ENCODE results near the gene C8A.

C8A gene

GRCh38 chr1:56958526-56958925 is 103.9 kb downstream of the C8A start:
- Histone ChIP-seq H3K4me3 (no peak overlapping the region), H3K36me3 (replicated peaks) (no peaks in the 10 kb centered on the region), H3K27me3 (ENCODE audit: low read depth) (no peaks in the 10 kb centered on the region), H3K4me1 (no peaks in the 10 kb centered on the region), H3K9me3 (no peaks in the 10 kb centered on the region)
- in situ Hi-C loops (cut with MboI; ENCODE audit: low sequenced_read_pairs): no loop called here
- no peak for DNase-seq (ENCODE audit: low spot score in 2 of 2)

DNA sequence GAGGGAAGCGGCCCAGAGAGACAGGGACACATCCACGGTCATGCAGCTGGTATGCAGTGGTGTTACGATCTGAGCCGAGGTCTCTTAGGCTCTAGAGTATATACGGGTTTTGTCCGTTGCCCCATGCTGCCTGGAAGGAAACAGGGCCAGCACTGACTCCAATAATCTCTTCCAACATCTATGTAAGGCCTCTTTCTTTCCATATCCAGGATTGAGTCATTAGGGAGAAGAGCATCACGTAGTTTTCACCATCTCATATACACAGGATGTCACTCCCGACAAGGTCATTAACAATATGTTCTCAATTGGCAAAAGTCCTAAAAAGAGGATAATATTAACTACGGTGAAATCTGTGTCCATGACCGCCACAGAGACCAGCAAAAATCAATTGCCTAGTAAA is 106.8 kb downstream of the C8A start:
- in situ Hi-C loops (cut with MboI; ENCODE audit: low sequenced_read_pairs): no loop called here
- no peaks in the 10 kb centered on the region for H3K9me3 ChIP-seq
- no peaks in the 10 kb centered on the region for H3K27me3 ChIP-seq (ENCODE audit: low read depth)
- no peaks in the 10 kb centered on the region for H3K4me1 ChIP-seq
- no peak overlapping the region for H3K4me3 ChIP-seq
- no peaks in the 10 kb centered on the region for H3K36me3 ChIP-seq (replicated peaks)
- DNase-seq (ENCODE audit: low spot score in 2 of 2): no peak

- Histone ChIP-seq H3K27me3 (ENCODE audit: low read depth) (no peaks in the 10 kb centered on the region), H3K9me3 (no peaks in the 10 kb centered on the region), H3K36me3 (replicated peaks) (no peaks in the 10 kb centered on the region), H3K4me1 (no peaks in the 10 kb centered on the region), H3K4me3 (no peak overlapping the region)
- DNase-seq (ENCODE audit: low spot score in 2 of 2): no peak
- in situ Hi-C loops (cut with MboI; ENCODE audit: low sequenced_read_pairs): no loop called here
Observed at GRCh38 chr1:56963667-56964066, 109.1 kb downstream of the C8A start.

- in situ Hi-C loops (cut with MboI; ENCODE audit: low sequenced_read_pairs): no loop called here
- no peak for DNase-seq (ENCODE audit: low spot score in 2 of 2)
- no peak overlapping the region for H3K4me3 ChIP-seq
- H3K36me3 ChIP-seq (replicated peaks): no peaks in the 10 kb centered on the region
- H3K27me3 ChIP-seq (ENCODE audit: low read depth): no peaks in the 10 kb centered on the region
- H3K9me3 ChIP-seq: no peaks in the 10 kb centered on the region
- no peaks in the 10 kb centered on the region for H3K4me1 ChIP-seq
Observed at GRCh38 chr1:56964349-56965017, 109.9 kb downstream of the C8A start.

- no peaks in the 10 kb centered on the region for H3K36me3 ChIP-seq (replicated peaks)
- no peak overlapping the region for H3K4me3 ChIP-seq
- H3K4me1 ChIP-seq: no peaks in the 10 kb centered on the region
- DNase-seq (ENCODE audit: low spot score in 2 of 2): no peak
- in situ Hi-C loops (cut with MboI; ENCODE audit: low sequenced_read_pairs): no loop called here
- no peaks in the 10 kb centered on the region for H3K27me3 ChIP-seq (ENCODE audit: low read depth)
- no peaks in the 10 kb centered on the region for H3K9me3 ChIP-seq
Observed at GRCh38 chr1:56965191-56965590, 110.6 kb downstream of the C8A start.

DNA sequence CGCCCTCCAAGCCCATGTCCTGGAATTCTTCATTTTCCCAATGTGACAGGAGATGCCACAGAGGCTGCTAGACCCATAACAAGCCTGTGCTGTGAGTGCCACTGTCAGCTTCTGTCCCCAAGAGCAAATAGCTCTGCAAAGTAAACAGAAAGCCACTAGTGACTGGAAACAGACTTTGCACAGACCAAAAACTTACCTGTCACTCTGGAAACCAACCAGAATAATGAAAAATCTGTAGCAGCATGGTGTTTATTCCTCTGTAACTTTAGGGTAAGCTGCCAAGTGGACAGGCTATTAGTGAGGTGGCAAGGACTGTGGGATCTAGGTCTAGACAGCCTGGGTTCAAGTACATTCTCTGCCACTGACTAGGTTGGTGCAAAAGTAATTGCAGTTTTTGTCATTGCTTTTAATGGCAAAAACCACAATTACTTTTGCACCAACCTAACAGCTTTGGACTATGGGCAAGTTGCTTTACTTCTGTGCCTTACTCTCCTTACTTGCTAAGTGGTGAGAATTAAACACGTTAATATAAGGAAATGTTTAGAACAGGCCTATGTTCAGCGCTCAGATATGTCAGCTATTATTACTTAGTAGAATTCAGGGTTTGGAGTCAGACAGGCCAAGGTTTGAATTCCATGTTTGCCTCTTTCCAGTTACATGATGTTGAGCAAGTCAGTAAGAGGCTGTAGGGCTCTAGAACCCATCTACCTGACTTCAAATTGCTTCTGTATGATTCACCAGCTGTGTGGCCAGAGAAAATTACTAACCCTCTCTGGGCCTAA is 111.5 kb downstream of the C8A start, which contains the start of gene C8B:
Gene C8B, minus strand, starts transcription at position 100 of the 782 bp plus-strand sequence. Its CDS starts 67 bp downstream, at position 33.
- Histone ChIP-seq H3K27me3 (ENCODE audit: low read depth) (no peaks in the 10 kb centered on the region), H3K9me3 (no peaks in the 10 kb centered on the region), H3K4me3 (no peak within 1 kb of the TSS), H3K4me1 (no peaks in the 10 kb centered on the region), H3K36me3 (replicated peaks) (no peaks in the 10 kb centered on the region)
- no peak for DNase-seq (ENCODE audit: low spot score in 2 of 2)
- in situ Hi-C loops (cut with MboI; ENCODE audit: low sequenced_read_pairs): no loop called here

DNA sequence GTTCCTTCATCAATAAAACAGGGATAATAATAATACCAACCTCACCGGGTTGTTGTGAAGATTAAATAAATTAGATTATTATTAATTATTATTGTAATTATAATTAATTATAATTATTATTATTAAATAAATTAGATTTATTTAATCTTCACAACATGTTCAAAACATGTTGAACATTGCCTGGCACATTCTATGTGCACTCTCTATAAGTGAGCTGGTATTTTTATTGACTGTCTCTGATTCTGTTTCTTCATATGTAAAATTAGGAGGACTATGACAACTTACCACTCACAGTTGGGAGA is 112.1 kb downstream of the C8A start:
- no peaks in the 10 kb centered on the region for H3K9me3 ChIP-seq
- no peak for DNase-seq (ENCODE audit: low spot score in 2 of 2)
- H3K4me1 ChIP-seq: no peaks in the 10 kb centered on the region
- in situ Hi-C loops (cut with MboI; ENCODE audit: low sequenced_read_pairs): no loop called here
- H3K36me3 ChIP-seq (replicated peaks): no peaks in the 10 kb centered on the region
- H3K4me3 ChIP-seq: no peak overlapping the region
- H3K27me3 ChIP-seq (ENCODE audit: low read depth): no peaks in the 10 kb centered on the region

- in situ Hi-C loops (cut with MboI; ENCODE audit: low sequenced_read_pairs): no loop called here
- DNase-seq (ENCODE audit: low spot score in 2 of 2): no peak
- Histone ChIP-seq H3K9me3 (no peaks in the 10 kb centered on the region), H3K27me3 (ENCODE audit: low read depth) (no peaks in the 10 kb centered on the region), H3K36me3 (replicated peaks) (no peaks in the 10 kb centered on the region), H3K4me3 (no peak overlapping the region), H3K4me1 (no peaks in the 10 kb centered on the region)
Observed at GRCh38 chr1:56967355-56967754, 112.8 kb downstream of the C8A start.

Data from HAP-1 (cell line).